ENCODE measurements around the gene FEM1A. TPM values are rescaled to one million over a fixed set of nuclear protein-coding genes. Genes with fewer than 3 reads are reported as not detected.

The FEM1A gene
- total and polyA plus RNA-seq, 2 of the 13 experiments (the other 11 are each of a cell fraction or from before 2014, with no cell fraction given): 3.2 to 10.8 TPM

- no peak for TF ChIP-seq ZZZ3 (CRISPR knock-in tag; IDR thresholded peaks at IDR 0.05; ENCODE audit: borderline replicate concordance)
- TF ChIP-seq ZNF501 (CRISPR knock-in tag; IDR thresholded peaks at IDR 0.05): no peak
- TF ChIP-seq ZNF124 (CRISPR knock-in tag; IDR thresholded peaks at IDR 0.05): no peak
- no peak for TF ChIP-seq ATF7-NPFF (CRISPR knock-in tag; IDR thresholded peaks at IDR 0.05; ENCODE audit: low read depth)
- TF ChIP-seq KAT7 (CRISPR knock-in tag; IDR thresholded peaks at IDR 0.05; ENCODE audit: borderline replicate concordance): no peak
- no peak for TF ChIP-seq NFE2L2 (IDR thresholded peaks at IDR 0.05; ENCODE audit: low read length)
- TF ChIP-seq ZNF225 (CRISPR knock-in tag; IDR thresholded peaks at IDR 0.05): no peak
- no peak for TF ChIP-seq ZHX2 (IDR thresholded peaks at IDR 0.05; ENCODE audit: low read depth)
- TF ChIP-seq ZHX2 (CRISPR knock-in tag; IDR thresholded peaks at IDR 0.05; ENCODE audit: borderline replicate concordance): no peak
- TF ChIP-seq, protein P1, sequence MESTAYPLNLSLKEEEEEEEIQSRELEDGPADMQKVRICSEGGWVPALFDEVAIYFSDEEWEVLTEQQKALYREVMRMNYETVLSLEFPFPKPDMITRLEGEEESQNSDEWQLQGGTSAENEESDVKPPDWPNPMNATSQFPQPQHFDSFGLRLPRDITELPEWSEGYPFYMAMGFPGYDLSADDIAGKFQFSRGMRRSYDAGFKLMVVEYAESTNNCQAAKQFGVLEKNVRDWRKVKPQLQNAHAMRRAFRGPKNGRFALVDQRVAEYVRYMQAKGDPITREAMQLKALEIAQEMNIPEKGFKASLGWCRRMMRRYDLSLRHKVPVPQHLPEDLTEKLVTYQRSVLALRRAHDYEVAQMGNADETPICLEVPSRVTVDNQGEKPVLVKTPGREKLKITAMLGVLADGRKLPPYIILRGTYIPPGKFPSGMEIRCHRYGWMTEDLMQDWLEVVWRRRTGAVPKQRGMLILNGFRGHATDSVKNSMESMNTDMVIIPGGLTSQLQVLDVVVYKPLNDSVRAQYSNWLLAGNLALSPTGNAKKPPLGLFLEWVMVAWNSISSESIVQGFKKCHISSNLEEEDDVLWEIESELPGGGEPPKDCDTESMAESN (CRISPR knock-in tag; conservative IDR thresholded peaks at IDR 0.05): no peak
- no peak for TF ChIP-seq ZNF432 (CRISPR knock-in tag; IDR thresholded peaks at IDR 0.05; ENCODE audit: borderline replicate concordance)
- TF ChIP-seq ZNF276 (CRISPR knock-in tag; IDR thresholded peaks at IDR 0.05; ENCODE audit: low read depth): no peak
- no peak for TF ChIP-seq ZNF766 (CRISPR knock-in tag; IDR thresholded peaks at IDR 0.05; ENCODE audit: borderline replicate concordance)
- no peak for TF ChIP-seq ZNF510 (CRISPR knock-in tag; IDR thresholded peaks at IDR 0.05; ENCODE audit: low read depth)
- TF ChIP-seq, protein P2, sequence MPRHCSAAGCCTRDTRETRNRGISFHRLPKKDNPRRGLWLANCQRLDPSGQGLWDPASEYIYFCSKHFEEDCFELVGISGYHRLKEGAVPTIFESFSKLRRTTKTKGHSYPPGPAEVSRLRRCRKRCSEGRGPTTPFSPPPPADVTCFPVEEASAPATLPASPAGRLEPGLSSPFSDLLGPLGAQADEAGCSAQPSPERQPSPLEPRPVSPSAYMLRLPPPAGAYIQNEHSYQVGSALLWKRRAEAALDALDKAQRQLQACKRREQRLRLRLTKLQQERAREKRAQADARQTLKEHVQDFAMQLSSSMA (CRISPR knock-in tag; IDR thresholded peaks at IDR 0.05): no peak
- no peak for TF ChIP-seq GRHL1 (CRISPR knock-in tag; conservative IDR thresholded peaks at IDR 0.05)
- TF ChIP-seq ZFP36 (IDR thresholded peaks at IDR 0.05; ENCODE audit: borderline replicate concordance, low read depth, low read length, partially characterized antibody): peak; percentile 44
These were observed 20.0 kb downstream of the FEM1A start (continued) for GRCh38 chr19:4811328-4812131.
